HFFc6 (cell line): Measurements from ENCODE around the gene PTPRD. TPM values are rescaled to one million over a fixed set of nuclear protein-coding genes. Genes with fewer than 3 reads are reported as not detected.

Experiments
- DNase-seq: peaks from one replicate; pipeline ENCODE4 v3.0.0-alpha.2; 2018
- H3K27ac Mint-ChIP-seq: 2 replicates; pipeline ENCODE4 v1.8.0; 2020; ENCODE audit warnings: mild to moderate bottlenecking, mixed read lengths
- H3K27me3 Mint-ChIP-seq: 2 replicates; pipeline ENCODE4 v1.8.0; 2021; ENCODE audit warnings: mild to moderate bottlenecking, moderate library complexity, mixed read lengths; ENCODE audit not compliant: insufficient read depth
- H3K36me3 Mint-ChIP-seq: 2 replicates; pipeline ENCODE4 v1.8.0; 2021; ENCODE audit warnings: low read depth, mixed read lengths
- H3K4me1 Mint-ChIP-seq: 2 replicates; pipeline ENCODE4 v1.8.0; 2020; ENCODE audit warnings: low read depth, mixed read lengths
- H3K4me3 Mint-ChIP-seq: 2 replicates; pipeline ENCODE4 v1.8.0; 2020; ENCODE audit warnings: mild to moderate bottlenecking, moderate library complexity, mixed read lengths
- H3K9me3 Mint-ChIP-seq: 2 replicates; pipeline ENCODE4 v1.8.0; 2020; ENCODE audit warnings: mild to moderate bottlenecking, mixed read lengths
- CTCF ChIP-seq: fragments of 200-600 bp; sonication (generic); IDR thresholded peaks from 2 replicates; pipeline ENCODE4 v1.5.0; 2021; ENCODE audit warnings: antibody characterized with exemption, mild to moderate bottlenecking
- total RNA-seq, 6 experiments: library from RNA; stranded (reverse); fragmentation: NEBNext Ultra II Directional; extraction: Animal tissue kit (Norgen Biotek cat#: 25700); gene quantifications; 2 replicates in 1 of 6; 3 replicates in 5 of 6; pipeline ENCODE4 v1.2.3, GENCODE V29; 2021

Gene PTPRD
- total RNA-seq, 6 experiments from 2014 or later = not detected

- peaks cover 49% of the 10 kb centered on the region for H3K9me3 Mint-ChIP-seq
- no peaks in the 10 kb centered on the region for H3K36me3 Mint-ChIP-seq
- no peak overlapping the region for H3K27ac Mint-ChIP-seq
- no peaks in the 10 kb centered on the region for H3K4me1 Mint-ChIP-seq
- no peaks in the 10 kb centered on the region for H3K27me3 Mint-ChIP-seq
- no peak overlapping the region for H3K4me3 Mint-ChIP-seq
- TF ChIP-seq CTCF = no peak
- no peak for DNase-seq
Measured at GRCh38 chr9:8549214-8549613, 2063.6 kb downstream of the PTPRD start.

GRCh38 chr9:8543219-8543618 is 2069.6 kb downstream of the PTPRD start:
- Mint-ChIP-seq H3K4me1 (no peaks in the 10 kb centered on the region), H3K27ac (no peak overlapping the region), H3K27me3 (no peaks in the 10 kb centered on the region), H3K4me3 (no peak overlapping the region), H3K36me3 (no peaks in the 10 kb centered on the region), H3K9me3 (peaks cover 50% of the 10 kb centered on the region)
- DNase-seq = no peak
- TF ChIP-seq CTCF = no peak

GRCh38 chr9:8542537-8542936 is 2070.3 kb downstream of the PTPRD start:
- Mint-ChIP-seq H3K27me3 (no peaks in the 10 kb centered on the region), H3K27ac (no peak overlapping the region), H3K4me3 (no peak overlapping the region), H3K9me3 (peaks cover 44% of the 10 kb centered on the region), H3K4me1 (no peaks in the 10 kb centered on the region), H3K36me3 (no peaks in the 10 kb centered on the region)
- DNase-seq = no peak
- no peak for TF ChIP-seq CTCF

GRCh38 chr9:8539681-8540197 is 2073.1 kb downstream of the PTPRD start:
- no peaks in the 10 kb centered on the region for H3K36me3 Mint-ChIP-seq
- no peak for TF ChIP-seq CTCF

GRCh38 chr9:8536845-8537244 is 2076.0 kb downstream of the PTPRD start:
- Mint-ChIP-seq H3K36me3 (no peaks in the 10 kb centered on the region), H3K9me3 (peaks cover 30% of the 10 kb centered on the region), H3K4me1 (no peaks in the 10 kb centered on the region), H3K27me3 (no peaks in the 10 kb centered on the region), H3K27ac (no peak overlapping the region), H3K4me3 (no peak overlapping the region)
- DNase-seq = no peak
- TF ChIP-seq CTCF = no peak

More at GRCh38 chr9:8539681-8540197, 2073.1 kb downstream of the PTPRD start:
- Mint-ChIP-seq H3K27me3 (no peaks in the 10 kb centered on the region), H3K4me1 (no peaks in the 10 kb centered on the region), H3K27ac (no peak overlapping the region), H3K4me3 (no peak overlapping the region), H3K9me3 (peaks cover 35% of the 10 kb centered on the region)
- no peak for DNase-seq

- H3K4me3 Mint-ChIP-seq = no peak overlapping the region
- no peak for DNase-seq
- no peaks in the 10 kb centered on the region for H3K4me1 Mint-ChIP-seq
- no peaks in the 10 kb centered on the region for H3K36me3 Mint-ChIP-seq
- H3K27ac Mint-ChIP-seq = no peak overlapping the region
- TF ChIP-seq CTCF = no peak
- no peaks in the 10 kb centered on the region for H3K27me3 Mint-ChIP-seq
- H3K9me3 Mint-ChIP-seq = peaks cover 22% of the 10 kb centered on the region
Measured at GRCh38 chr9:8534828-8535227, 2078.0 kb downstream of the PTPRD start.
